Esophagus mucosa (tissue), 1 donor: ENCODE data around the gene SLC34A3. TPM values are rescaled to one million over a fixed set of nuclear protein-coding genes. Genes with fewer than 3 reads are reported as not detected.

Experiments
- ATAC-seq: fragments of 200-7000 bp; cut with Tn5 transposase; one replicate; pipeline ENCODE4 v1.9.1; 2020
- total RNA-seq: library from RNA; stranded (reverse); gene quantifications from one replicate; pipeline ENCODE4 v1.2.4, GENCODE V29; 2023
- donor health status: DM: yes; HTN: yes; CAD: no.

SLC34A3 gene
- total RNA-seq, 1 donor from 2014 or later: 0.68 TPM

DNA sequence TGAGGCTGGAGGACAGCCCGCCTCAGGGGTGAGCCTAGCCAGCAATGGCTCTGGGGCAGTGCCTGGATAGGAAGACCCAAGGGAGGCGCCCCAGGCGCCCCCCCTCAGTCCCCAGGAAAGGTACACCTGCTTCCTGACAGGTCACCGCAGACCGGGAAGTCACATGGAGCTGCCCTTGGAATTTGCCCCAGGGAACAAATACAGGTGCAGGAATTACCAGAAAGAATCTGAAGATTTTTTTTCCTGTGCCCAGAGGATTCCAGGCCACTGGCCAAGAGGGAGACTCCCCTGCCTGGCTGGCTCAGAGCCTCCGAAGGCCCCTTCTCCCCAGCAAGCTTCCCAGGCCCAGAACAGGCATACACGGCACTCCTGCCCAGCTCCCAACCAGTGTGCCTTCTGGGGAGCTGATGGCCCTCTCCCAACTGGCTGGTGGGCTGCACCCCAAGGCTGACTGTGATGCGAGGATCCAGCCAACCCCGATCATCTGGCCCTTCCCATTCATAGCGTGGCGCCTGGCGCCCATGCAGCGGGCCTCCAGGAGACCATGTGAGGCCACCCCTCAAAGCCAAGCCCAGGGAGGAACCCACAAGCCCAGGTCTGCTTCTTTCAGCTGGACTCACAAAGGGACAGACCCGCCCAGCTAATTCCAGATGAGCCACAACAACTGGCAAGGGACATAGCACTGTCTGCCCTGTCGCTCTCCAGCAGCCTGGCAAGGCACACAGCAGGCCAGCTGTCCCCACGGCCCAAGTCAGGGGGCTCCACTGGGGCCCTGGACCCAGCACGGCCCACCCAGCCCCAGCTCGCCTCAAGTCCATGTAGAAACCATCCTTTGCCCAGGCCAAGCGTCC lies 32.4 kb upstream of the SLC34A3 start:
- no peak for ATAC-seq

DNA sequence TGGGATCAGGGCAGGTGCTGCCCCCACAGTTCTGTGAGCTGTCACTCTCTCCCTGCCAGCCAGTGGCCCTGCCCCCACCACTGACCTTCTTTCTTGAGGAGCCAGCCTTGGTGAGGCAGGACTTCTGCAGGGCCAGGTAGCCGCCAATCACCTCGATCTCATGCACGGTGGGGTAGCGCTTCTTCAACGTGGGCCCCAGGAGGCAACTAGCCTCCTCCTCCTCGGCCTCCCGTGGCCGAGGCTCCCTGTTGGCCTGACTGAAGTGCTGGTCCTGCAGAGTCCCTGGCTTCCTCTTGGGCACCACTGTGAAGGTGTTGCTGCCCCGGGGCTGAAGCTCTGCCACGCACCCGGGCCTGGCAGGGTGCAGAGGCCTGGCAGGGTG lies 31.8 kb upstream of the SLC34A3 start:
- no peak for ATAC-seq

DNA sequence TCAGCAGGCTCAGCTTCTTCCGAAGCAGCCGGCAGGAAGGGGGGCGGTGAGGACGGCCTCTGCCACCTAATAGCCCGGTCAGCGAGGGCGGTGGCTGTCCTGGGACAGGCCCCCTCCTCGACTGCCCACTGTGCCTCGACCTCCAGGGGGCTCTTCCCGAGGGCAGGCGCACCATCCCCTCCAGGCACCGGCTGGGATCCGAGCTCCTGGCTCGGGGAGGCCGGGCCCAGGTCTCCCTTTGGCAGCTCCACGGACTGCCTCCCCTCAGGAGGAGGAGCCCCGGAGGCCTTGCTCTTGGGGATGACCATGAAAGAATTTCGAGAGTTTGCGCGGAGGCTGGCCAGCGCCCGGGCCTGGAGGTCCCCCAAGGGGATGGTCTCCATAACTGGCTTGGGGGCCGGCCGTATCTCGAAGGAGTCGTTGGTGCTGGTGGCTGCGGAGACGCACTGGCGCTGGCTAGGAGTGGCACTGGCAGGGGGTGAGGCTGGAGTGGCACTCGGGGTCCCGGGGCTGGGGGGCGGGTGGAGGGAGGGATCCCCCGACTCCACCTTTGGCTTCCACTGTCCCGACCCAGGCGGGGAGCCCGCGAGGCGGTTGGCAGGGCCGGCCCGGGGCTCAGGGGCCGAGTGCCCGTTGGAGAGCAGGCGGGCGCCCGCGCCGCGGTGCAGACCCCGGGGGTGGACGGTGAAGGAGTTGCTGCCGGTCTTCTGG lies 31.1 kb upstream of the SLC34A3 start:
- ATAC-seq: no peak

DNA sequence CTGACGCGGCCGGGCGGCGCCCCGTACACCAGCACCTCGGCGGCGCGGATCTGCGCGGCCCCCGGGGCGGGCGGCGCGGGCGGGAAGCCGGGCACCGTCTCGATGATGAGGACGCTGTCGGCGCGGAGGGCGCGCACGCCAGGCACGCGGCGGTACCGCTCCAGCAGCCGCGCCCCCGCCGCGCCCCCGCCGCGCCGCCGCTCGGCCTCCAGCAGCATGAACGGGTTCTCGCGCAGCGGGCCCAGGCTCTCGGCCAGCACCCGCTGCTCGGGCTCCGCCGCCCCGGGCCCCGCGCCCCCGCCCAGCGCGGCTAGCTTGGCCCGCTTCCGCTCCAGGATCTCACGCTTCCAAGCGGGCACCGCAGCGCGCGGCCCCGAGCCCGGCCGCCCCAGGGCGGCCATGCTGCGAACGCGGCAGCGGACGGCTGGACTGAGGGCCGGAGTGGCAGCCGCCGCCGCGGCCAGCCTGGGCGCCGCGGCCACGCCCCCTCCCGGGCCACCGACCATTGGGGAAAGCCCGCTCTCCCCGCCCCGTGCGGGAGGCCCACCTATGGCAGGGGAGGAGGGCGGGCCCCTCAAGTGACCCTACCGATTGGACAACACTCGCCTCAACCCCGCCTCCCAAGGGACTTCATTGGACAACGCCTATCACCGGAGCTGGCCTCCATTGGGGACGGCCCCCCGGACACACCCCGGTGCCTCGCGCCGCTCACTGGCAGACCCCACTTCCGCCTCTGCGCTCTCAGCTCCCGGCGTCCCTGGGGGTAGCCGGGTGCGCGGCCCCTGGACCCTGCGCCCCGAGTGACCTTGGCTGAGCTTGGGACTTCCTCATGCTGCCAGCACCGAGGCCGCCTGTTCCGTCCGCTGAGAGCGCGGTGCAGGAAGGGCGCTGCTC lies 30.1 kb upstream of the SLC34A3 start, which contains the start of gene TPRN:
Gene TPRN (minus strand): TSS at position 431 of the 894 bp plus-strand sequence. CDS start 30 bp downstream, at position 401.
- peak; percentile 93 for ATAC-seq

DNA sequence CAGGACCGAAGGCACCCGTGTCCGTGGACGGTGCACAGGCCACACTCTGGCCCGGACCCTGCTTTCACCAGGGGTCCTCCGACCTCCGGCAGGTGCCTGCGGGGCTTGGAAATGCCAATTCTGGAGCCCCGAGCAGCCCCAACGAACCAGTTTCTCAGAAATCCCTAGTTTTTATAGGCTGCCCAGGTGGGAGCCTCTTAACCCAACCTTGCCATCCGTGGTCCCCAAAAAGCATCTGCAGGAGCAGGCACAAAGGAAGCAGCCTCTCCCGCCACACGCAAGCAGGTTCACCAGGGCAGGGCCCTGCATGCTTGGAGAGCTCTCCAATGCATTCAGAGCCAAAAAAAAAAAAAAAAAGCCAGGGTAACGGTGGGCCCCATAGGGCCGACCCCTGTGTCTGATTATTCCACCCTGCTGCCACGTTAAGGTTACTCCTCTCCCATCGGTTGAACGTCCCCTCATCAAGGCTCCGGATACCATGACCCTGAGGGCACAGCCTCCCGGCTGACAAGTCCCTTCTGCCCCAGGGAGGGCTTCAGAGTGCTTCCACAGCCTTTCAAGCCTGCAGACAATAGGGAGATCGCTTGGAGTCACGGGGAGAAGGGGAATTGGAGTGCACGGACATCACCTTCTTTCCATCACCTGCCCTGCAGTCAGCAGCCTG lies 29.4 kb upstream of the SLC34A3 start:
- no peak for ATAC-seq

DNA sequence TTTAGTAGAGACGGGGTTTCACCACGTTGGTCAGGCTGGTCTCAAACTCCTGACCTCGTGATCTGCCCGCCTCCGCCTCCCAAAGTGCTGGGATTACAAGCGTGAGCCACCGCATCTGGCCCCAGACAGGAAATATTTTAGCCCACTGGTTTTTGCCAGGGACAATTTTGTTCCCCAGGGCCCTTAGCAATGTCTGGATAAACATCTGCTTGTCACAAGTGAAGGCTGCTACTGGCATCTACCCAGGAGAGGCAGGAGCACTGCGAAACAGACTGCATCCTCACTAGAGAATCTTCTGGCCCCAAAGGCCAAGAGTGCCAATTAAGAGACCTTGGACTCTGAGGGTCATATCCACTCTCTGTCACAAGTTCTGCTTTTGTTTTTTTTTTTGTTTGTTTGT lies 27.7 kb upstream of the SLC34A3 start:
- ATAC-seq: no peak

DNA sequence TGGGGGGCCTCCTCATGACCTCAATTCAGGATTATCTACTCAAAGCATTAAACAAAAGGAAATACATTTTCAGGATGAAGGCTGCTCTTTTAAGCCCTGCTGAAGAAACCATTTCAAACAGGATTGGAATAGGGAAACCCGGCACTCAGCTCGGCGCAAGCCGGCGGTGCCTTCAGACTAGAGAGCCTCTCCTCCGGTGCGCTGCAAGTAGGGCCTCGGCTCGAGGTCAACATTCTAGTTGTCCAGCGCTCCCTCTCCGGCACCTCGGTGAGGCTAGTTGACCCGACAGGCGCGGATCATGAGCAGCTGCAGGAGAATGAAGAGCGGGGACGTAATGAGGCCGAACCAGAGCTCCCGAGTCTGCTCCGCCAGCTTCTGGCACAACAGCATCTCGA lies 26.0 kb upstream of the SLC34A3 start:
- ATAC-seq: no peak

DNA sequence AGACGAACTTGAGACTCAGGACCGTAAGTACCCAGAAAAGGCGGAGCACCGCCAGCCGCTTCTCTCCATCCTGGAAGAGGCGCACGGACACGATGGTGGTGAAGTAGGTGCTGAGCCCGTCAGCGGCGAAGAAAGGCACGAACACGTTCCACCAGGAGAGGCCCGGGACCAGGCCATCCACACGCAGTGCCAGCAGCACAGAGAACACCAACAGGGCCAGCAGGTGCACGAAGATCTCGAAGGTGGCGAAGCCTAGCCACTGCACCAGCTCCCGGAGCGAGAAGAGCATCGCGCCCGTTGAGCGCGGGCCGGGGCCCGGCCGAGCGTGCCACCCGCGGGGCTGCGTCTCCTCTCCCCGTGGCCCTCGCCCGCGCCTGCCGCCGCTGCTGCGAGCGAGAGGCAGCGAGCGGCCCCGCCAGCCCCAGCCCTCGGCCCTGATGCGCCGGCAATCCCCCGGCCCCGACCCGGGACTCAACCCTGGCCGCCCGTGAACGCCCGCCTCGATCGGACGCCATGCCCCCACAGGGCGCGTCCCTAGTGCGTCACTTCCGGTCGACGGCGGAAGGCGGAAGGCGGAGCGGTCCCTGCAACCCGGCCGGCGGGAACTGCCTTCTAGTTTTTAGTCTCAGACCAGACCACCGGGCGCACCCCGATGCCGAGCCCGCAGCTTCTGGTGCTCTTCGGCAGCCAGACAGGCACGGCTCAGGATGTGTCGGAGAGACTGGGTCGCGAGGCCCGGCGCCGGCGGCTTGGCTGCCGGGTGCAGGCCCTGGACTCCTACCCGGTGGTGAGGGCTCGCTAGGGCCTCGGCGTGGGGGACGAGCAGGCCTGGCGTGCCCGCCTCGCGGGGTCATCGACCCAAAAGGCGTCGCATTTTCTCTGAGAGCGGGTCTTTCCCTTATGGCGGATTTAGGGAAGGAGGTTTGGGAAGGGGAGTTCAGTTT lies 25.3 kb upstream of the SLC34A3 start, which contains the start of the genes NDOR1 and TMEM203:
Gene NDOR1 (plus strand): TSS at position 575 of the 944 bp plus-strand sequence. CDS start 78 bp downstream, at position 653.
Gene TMEM203 (minus strand): TSS at position 523 of the 944 bp plus-strand sequence. CDS start 234 bp downstream, at position 289.
- ATAC-seq: peak; percentile 69

DNA sequence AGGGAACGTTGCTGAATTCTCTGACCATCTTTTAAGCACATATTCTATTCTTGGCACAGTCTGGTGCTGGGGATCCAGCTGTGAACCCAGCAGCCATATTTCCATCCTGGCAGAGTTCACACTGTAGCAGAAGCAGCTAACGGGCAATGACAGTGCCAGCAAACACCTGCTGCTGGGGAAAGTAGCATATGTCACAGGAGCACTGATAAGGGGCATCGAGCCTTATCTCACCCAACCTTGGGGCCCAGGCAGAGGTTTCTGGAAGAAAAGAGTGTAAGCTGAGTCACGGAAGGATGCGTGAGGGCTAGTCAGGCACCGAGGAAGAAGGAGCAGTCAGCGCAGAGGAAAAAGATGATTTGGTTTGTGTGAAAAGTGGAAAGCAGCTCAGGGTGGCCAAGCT lies 24.1 kb upstream of the SLC34A3 start:
- ATAC-seq: no peak

DNA sequence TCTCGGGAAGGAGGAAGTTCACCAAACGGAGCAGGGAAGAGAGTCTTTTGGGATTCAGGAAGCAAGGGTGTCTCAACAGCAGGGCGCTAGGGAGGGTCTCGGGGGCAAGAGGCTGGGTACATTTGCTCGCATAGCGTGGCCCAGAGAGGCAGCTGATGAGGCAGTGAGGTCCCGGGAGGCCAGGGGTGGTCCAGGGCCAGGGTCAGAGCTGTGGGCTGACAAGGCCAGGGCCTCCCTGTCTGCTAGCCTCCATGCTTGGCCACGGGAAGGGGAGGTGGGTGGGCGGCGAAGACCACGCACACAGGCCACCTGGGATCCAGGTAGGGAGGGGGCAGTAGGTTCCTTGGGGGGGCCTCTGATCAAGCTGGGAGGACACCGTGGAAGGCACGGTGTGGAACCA lies 19.2 kb upstream of the SLC34A3 start:
- no peak for ATAC-seq

DNA sequence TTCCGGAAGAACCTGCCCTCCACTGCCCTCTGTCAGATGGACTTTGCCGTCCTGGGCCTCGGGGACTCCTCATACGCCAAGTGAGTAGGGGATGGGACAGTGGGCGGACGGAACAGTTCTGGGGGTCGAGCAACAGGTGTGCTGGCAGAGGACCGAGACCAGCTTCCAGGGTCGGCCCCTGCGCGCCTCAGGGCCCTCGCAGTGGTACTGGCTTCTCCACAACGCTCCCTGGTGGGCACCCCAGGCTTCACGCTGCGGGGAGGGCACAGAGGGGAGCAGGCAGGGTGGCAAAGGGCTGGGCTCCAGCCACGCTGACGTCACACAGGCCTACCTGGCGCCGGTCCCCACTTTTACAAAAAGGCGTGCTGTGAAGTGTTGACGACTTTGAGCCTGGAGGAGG lies 18.2 kb upstream of the SLC34A3 start:
- no peak for ATAC-seq

DNA sequence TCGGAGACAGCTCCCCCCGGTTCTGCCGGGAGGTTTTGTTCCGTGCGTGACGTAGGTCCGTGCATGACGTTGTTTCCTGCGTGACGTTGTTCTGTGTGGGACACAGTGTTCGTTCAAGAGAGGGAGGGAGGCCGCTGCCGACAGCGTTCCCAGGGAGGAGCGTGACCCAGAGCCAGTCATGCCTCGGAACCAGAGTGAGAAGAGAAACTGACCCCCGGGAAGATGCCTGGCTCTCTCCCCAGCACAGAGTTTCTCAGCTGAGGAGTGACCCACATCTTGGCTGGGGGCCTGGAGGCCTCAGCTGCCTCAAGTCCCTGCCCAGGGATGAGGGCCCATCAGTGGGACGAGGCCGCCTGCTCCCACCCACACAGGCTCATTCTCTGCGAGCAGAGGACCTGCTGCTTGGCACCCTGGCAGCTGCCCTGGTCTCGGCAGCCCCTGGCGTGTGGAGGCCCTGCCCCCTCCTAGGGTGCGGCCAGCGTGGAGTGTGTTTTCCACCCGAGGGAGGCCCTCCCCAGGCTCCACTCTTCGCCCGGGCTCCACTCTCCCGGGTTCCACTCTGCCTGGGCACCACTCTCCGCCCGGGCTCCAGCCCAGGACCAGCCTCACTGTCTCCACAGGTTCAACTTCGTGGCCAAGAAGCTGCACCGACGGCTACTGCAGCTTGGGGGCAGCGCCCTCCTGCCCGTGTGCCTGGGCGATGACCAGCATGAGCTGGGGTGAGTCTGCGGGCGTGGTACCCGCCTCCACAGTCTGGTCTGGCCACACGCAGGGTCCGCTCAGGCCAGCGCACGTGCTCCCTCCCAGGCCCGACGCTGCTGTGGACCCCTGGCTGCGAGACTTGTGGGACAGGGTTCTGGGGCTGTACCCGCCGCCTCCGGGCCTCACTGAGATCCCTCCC lies 17.3 kb upstream of the SLC34A3 start:
- peak; percentile 1 for ATAC-seq

DNA sequence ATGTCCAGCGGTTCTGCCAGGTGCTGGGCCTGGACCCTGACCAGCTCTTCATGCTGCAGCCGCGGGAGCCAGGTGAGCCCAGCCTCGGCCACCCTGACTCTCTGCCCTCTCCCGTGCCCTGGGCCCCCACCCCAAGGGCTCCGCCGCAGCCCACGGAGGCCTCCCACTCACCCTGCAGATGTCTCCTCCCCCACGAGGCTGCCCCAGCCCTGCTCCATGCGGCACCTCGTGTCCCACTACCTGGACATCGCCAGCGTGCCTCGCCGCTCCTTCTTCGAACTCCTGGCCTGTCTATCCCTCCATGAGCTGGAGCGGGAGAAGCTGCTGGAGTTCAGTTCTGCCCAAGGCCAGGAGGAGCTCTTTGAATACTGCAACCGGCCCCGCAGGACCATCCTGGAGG lies 16.1 kb upstream of the SLC34A3 start:
- no peak for ATAC-seq

DNA sequence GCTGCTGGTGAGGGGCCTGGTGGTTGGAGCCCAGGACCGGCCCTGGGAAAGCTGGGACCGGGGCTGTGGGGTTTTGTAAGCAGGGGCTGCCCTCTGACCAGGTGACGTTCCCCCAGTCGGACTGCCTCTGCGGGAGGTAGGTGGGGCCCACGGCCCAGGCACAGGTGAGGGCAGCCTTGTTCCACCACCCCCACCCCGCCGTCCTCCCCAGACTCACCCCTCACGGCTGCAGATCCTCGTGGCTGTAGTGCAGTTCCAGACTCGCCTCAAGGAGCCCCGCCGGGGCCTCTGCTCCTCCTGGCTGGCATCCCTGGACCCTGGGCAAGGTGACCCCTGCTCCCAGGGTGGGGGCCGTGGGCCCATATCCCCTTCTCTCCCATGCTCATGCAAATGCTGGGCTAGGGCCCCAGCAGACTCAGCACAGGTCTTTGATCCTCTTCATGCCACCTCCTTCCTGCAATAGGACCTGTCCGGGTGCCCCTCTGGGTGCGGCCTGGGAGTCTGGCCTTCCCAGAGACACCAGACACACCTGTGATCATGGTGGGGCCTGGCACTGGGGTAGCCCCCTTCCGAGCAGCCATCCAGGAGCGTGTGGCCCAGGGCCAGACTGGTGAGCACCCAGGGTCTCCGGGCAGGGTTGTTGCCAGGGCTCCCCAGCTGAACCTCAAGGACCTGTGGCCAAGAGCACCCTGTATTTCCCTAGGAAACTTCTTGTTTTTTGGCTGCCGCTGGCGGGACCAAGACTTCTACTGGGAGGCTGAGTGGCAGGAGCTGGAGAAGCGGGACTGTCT lies 15.3 kb upstream of the SLC34A3 start:
- ATAC-seq: no peak

DNA sequence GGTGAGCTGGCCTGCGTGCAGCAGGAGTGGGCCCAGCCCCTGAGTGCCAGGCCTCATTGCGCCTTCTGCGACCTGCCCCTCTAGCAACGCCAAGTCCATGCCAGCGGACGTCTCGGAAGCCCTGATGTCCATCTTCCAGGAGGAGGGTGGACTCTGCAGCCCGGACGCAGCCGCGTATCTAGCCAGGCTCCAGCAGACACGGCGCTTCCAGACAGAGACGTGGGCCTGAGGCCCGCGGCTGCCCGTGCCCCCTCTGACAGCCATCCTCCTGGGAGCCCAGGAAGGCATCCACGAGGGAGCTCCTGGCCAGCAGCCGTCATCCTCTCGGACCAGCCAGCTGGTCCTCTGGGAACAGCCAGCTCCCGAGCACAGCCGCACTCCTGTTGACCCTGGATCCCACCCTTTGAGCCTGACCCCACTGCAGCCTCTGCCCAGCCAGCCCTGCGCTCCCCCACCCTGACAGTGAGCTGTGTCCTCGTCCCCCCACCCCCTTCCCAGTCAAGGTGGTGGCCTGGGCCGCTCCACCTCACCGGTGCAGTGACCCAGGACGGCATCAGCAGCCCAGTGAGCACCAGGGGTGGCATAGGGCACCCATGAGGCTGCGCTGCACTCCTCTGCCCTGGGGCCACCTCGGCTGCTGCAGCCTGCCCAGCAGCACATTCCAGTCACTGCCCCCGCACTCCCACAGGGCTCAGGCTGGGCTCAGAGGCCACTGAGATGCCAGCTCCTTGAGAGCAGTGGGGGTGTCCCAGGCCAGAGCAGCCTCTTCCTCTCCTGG lies 14.3 kb upstream of the SLC34A3 start:
- no peak for ATAC-seq

DNA sequence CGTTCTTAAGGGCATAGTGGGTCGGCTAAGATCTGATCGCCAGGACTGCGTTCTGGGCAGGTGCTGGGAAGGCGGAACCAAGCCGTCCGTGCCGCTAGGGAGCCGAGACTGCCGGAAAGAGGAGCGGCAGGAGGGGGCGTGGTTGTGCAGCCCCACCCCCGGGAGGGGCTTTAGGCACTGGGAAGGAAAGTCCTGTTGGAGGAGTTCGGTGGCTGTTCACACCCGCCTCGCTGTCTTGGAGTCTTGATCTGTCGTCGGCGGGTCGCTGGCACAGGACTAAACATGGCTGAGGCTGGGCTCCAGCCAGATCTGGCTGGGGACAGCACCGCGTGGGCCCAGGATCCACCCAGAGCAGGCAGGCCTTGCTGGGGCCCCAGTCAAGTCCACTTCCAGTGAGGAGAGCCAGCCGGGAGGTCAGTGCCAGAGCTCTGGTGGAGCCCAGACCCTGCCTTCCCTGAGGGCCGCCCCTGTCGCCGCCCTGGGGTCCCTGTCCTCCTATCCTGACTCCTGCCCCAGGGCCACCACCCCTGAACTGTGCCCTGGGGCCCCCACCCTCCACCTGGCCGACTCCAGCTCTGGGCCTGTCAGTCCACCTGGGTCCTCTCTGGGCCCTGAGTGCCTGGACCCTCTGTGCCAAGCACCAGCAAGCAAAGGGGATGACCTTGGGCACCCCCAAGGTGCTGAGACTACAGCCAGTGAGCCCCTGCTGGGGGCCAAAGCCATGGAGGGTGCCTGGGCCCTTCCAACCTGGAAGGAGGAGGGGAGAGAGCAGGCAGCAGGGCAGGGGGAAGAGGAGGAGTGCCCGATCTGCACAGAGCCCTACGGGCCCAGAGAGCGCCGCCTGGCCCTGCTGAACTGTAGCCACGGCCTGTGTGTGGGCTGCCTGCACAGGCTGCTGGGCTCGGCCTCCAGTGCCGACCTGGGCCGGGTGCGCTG lies 13.2 kb upstream of the SLC34A3 start:
- ATAC-seq: peak; percentile 79

DNA sequence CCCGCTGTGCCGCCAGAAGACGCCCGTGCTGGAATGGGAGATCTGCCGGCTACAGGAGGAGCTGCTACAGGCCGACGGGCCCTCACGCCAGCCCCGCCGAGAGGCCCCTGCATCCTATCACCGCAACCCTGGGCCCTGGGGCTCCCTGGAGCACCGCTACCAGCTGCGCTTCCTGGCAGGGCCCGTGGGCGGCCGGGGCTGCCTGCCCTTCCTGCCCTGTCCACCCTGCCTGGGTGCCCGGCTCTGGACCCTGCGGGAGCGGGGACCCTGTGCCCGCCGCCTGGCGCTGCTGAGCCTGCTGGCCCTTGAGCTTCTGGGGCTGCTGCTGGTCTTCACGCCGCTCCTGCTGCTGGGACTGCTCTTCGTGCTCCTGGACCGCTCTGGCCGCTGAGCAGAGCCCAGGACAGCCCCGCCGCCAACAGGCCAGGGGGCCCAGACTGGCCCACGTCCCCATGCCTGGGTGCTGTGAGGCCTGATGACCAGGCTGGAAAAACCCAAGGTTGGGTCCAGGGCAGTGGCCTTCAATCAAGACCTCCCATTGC lies 12.4 kb upstream of the SLC34A3 start:
- ATAC-seq: no peak
